ENCODE results near the gene UNC79.

The UNC79 gene

DNA sequence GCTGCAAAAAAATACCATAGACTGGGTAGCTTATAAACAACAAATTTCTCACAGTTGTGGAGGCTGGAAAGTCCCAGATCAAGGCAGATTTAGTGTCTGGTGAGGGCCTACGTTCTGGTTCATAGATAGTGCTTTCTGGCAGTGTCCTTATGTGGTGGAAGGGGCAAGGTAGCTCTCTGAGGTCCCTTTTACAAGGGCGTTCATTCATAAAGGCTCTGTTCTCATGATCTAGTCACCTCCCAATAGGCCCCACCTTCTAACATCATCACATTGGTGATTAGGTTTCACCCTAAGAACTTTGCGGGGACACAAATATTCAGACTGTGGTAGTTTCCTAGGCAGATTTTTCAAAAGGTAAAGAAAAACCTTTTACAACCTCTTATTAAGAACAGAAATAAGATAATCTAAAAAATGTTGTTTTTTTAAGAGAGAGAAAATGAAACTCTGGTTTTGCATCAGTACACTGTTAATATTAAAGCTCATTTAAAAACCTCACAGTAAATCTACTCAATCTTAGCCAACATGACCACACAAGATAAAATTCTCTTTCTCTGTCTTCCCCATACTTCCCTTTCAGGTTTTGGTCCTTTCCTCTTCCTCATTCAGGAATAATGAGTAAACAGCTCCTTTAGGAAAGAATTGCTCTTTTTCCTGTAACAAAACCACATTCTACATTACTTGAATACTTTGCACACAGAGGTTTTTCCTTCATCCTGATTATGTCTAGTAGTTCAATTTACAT, 117.5 kb downstream of the UNC79 start:
- no peak for DNase-seq

DNA sequence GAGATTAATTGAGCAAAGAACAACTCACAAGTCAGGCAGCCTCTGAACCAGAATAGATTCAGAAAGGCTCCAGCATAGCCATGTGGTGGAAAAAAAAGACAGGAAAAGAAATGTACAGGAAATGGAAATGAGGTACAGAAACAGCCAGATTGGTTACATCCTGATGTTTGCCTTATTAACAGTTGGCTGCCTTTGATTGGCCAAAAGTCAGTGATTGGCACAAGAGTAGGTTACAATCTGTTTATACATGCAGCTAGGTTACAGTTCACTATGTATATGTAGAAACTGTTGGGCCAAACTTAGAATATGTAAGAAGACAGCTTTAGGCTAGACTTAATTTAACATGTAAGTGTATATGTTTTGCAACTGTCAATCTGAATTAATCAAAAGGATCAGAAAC, 118.9 kb downstream of the UNC79 start:
- no peak for DNase-seq

DNA sequence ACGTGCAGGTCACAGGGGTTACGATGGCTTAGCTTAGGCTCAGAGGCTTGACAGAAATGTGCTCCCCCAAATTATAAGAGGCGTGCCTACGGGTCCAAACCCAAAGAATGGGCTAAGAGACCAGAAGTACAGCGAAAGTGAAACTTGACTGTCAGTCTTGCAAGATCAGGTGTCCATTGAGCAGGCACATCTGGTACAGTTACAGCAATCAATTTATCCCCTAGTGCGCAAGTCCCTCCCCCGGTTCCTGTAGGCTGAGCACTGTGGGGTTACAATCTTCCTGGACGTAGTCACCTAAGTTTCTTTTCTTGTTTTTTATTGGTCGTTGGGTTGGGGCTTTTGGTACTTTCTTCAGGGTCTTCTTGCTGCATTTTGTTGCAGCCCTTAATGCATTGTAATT, 134.2 kb downstream of the UNC79 start:
- DNase-seq, result no peak

DNA sequence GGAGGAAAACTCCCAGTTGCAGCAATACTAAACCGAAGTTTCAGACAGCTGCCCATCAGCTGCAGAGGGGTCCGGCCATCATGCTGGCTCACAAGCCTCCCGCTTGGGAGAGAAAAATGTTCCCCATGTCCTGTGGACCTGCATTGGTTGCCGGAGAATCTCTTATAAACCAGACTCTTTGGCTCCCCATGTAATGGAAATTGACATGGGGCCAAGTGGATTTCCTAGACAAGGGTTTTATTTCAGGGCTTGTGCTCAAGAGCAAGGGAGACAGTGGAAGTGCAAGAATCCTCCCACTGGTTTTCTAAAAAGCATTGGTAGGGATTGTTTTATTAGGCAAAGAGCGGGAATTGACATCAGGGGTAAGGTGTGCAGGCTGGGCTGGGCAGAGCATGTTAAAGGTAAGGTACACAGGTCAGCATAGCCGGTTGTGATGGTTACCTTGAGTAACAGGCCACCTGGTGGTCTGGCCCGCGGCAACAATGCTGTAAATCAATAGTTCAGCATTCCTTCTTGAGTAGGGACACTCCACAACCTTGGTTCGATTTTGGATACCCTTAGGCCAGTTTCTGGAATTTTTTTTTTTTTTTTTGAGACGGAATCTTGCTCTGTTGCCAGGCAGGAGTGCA, 135.4 kb downstream of the UNC79 start:
- DNase-seq, result no peak

DNA sequence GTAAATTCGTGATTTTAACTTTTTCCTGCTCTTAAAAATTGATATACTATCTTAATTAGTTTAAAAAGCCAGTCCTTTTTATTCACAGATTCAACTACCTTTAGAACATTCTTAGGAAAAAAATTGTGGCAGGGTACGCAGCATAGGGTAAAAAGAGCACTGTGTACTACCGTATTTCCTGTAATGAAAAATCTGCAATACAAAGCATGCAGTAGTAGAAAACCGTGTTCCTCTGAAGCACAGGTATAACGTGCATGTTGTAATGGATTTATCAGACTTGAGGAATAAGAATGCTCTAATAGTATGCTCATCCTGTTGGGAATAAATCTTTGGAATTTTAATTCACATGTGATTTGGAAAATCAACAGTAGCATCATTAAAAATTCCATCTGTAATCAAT, 140.5 kb downstream of the UNC79 start:
- DNase-seq, result no peak

DNA sequence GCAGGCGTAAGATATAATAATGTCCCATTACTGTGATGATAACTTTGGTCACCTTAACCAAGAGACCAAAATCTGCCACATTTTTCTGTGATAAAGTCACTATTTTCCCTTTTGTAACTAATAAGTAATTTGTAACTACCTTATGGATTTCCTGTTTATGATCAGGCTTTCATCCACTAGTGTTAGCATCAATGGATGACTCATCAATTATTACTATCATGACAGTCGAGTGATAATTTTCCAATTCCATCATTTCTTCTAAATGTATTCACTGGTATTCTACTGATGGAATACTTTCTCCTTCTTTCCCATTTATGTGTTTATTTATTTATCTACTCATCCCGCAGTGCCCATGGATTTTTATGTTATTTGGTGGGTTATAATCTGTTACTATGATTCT, 148.4 kb downstream of the UNC79 start:
- DNase-seq, result no peak

DNA sequence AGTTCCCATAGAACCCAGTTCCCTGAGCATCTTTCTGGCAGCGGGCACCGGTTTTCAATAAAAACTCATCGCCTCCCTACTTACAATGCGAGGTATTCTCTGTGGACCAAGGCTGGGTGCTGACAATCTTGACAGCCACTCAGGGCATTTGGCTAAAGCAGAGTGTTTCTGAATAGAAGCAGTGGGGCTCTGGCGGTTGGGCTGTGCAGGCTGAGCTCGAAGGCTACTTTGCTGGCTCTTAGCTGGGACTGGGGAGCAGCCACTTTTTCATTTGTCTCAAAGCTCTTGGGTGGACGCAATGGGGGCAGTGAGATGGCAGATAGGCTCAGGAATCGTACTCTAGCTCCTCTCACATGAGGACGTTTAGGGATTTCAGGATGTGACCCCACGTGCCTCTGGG, 151.8 kb downstream of the UNC79 start:
- DNase-seq, result no peak

DNA sequence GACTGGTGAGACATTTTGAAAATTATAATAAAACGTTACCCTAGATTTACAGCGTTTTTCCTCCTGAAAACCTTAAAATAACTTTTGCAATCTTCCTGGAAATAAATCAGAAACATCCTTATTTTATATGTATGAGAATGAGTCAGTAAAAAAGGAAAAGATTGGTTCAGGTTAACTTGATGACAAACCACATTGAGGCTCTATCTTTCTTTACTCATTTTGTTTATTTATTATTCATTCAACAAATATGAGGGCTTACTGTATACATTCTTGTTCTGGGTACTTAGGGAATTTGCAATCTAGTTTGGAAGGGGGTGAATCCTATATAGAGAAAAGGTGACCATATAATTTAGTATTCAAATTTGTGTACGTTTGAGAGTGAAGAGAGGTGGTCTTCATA, 156.6 kb downstream of the UNC79 start:
- no peak for DNase-seq

DNA sequence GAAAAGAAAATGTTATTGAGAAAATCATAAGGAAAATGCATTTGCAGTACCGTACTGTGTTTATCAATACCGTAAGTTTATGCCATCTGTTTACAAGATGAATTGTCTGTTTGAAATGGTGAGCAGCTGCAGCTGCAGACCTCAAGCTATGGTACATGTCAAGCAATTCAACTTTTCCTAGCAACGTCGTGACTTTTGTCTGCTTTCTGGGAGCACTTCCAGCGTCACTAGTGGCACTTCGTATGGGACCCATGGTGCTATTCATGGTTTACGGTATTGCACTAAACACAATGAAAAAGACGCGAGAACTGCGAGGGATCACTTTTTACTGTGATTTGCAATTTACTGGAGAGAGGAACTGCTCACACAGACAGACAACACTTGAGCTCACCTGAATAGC, 160.8 kb downstream of the UNC79 start:
- DNase-seq, result no peak

DNA sequence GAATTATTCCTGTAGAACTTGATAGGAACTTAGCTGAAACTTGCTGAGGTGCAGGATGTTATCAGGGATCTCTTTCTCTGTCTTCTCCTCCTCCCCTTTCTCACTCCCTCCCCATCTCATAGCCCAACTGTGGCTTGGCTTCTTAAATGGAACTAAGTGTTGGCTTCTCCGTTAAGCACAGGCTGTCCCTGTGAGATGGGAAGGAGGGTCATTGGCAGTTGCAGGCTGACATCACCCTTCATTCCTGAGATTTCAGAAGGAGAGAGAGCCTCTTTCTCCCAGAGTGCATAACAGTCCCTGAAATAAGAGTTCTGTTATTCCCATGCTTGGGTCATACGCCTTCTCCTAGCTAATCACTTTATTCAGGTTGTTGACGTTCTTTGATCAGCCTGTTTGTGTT, 162.0 kb downstream of the UNC79 start:
- no peak for DNase-seq

DNA sequence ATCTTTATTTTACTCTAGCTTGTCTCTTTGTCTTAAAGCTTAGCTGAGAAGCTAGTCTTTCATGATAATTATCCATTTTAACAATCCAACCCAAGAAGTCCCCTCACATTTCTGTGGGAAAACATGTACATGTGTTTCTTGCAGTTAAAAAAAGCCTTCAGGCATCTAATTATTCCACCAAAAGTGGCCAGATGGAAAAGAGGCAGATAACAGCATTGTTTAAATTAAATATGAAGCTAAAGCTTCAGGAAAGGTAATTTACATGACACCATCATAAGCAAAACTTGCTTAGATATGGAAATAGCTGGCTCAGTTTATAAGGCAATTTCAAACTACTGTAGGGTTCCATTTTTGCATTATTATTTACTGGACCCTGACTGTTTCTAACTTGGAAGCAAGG, 175.4 kb downstream of the UNC79 start:
- DNase-seq, result no peak

DNA sequence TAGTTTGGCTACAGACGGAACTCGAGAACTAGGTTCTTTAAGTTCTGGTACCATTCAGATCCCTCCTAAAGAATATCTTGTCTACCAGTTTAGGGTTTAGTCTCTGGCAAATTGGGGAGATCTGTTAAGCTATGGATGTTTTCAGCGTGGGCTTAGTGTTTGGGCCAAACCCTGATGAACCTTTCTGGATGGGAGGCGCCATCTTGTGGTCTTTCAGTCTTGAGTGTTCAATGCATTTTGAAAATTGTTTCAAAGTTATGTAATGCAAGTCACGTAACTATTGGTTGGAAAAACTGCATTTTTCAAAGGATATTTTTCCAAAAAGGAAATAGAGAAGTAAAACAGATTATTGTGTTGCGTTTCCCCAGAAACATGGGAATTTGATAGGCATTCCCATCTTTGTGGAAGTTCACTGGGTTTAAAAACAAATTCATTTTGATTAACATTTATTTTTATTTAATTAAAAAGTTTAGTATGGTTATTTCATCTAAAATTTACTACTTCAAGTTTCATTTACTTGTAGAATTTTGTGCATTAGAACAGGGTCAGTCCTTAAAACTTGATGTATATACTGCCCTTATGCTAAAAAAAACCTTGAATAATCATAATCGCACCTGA, 188.5 kb downstream of the UNC79 start:
- DNase-seq, result peak; percentile 54 to 62

DNA sequence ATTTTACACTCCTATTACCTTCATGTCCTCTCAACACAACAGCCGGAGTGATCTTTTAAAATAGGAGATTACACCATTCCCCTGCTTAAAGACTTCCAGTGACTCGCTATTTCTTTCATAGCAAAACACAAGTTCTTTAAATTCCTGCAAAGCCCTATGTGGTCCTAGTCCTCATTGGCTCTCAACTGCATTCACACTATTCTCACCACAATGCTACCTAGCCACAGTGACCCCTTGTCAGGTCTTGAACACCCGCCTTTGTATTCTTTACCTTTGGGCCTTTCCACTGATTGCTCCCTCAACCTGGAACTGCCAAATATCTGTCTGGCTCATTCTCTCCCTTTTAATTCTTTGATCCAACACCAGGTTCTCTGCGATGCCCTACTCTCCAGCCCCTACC, 197.3 kb downstream of the UNC79 start:
- no peak for DNase-seq

DNA sequence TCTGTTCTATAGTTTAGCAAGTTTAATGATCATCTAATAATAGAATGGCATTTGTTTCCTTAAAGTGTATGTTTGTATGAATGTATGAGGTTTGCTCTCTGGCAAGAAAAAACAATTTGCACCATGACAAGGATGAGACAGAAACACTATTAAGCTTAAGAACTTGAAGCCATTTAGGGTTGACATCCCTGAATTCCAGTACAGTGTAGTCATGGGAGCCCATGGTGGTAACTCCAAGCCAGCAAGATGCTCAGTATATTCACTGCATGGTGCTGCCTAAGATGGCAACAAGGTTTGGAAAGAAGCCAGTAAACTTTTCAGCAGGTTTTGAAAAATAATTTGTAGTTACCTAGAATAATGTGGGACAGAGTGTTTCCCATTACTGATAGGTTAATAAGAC, 198.9 kb downstream of the UNC79 start:
- no peak for DNase-seq

DNA sequence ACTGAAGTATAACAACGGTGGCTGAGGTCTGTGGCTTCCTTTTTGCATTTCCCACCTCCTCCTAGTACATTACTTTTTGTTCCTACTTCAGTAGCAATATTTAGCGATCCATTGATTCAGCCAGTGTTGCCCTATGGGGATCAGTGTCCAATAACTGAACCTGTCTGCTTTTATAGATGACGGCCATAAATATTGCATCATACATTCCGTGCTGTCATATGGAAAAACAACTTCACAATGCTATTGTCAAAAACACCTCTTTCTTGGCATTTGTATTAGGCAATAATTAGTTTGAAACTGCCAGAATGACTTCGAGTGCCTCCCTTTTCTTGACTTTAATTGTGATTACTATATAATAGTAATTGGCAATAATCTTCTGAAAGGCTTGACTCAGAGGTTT, 208.1 kb downstream of the UNC79 start:
- no peak for DNase-seq

DNA sequence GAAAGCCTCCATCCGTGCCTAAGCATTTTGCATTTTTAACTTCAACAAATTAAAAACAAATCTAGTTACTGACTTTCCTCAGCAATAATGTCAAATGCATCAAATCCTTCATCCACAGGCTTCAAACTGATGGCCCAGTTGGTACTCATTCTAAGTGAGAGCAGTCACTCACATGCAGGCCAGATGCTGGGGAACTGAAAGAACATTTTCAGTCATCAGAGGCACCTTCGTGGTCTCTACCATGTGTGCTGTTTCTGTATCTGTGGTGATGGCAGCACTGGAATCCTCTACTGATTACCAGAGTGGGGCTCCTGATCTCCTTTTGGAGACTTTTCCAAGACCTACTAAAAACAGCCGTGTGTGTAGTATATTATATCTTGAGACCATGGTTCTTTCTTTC, 212.4 kb downstream of the UNC79 start:
- no peak for DNase-seq

DNA sequence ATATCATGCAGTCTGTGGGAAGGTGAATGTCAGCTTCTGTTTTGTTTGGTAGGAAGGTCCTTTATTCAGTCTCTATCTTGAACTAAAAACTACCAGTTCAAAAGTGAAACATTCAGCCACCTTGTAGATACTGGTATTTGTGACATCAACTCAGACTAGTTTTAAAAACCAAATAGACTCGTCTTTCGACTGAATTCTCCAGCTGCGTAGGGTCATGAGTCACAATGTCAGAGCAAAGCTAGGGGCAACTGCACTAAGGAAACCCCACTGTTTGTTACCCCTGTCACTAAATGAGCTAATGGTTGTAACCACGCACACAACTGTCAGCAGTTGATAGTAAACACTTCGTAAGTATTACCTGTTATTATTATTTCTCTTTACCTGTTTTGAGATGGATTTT, 212.9 kb downstream of the UNC79 start:
- no peak for DNase-seq

DNA sequence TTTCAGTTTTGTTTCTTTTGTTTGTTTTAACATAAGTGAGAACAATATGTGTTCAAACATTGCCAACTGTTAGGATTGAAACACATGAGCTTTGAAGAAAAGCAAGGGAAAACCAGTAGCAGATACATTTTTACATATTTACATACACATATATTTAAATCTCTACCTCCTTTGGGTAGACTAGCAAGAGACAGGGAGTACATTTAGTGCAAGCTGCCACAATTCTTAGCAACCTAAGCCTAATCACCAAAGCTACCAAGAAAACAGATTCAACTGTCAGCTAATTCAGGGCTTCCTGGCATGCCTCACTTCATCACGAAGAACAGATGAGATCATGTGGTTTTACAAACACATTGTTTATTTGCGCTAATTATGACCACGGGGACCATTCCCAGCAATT, 214.5 kb downstream of the UNC79 start:
- no peak for DNase-seq

DNA sequence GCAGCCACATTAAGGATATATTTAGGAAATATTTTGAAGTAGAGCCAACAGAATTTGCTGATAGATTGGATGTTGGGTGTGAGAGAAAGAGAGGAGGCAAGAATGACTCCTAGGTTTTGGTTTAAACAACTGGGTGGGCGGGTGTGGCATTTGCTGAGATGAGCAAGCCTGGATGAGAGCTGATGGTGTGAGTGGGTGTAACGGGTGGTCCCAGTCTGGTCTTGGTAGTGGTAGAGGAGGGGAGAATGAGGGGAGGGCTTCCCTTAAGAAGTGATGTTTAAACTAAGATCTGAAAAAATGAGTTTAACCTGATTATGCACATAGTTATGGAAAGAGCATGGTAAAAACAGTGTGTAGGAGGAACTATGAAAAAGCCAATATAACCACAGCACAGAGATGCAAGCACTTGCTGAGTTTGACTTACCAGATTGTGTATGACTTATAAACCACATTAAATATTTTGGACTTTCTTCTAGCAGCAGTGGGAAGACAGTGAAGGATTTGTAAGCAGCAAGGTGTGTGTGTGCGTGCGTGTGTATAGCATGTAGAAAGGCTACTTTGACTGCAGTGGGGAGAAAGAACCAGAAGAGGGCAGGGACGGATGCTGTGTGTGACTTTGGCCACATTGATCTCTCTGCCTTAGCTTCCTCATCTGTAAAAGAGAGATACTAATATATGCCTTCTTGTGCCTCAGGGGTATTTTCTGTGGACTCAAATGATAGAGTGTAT, 217.9 kb downstream of the UNC79 start:
- peak in 1 of 2 donors; percentile 7 for DNase-seq

DNA sequence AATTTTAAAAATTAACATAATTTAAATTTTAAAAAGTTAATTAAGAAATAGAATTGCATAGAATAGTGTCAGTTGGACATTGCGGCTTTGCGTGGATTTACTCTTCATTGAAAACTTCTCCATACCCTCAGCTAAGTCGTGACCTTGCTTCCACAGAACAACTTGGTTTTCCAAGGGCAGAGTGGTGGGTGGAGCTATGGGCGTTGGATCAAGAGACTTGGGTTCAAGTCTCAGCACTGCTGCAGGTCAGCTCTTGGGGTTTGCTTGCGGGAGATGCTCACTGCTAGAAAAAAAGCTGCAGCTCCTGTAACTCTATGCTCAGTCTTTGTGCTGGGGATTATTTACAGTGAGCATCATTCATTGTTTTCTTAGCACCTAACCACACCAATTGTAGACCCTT, 223.9 kb downstream of the UNC79 start:
- no peak for DNase-seq

DNA sequence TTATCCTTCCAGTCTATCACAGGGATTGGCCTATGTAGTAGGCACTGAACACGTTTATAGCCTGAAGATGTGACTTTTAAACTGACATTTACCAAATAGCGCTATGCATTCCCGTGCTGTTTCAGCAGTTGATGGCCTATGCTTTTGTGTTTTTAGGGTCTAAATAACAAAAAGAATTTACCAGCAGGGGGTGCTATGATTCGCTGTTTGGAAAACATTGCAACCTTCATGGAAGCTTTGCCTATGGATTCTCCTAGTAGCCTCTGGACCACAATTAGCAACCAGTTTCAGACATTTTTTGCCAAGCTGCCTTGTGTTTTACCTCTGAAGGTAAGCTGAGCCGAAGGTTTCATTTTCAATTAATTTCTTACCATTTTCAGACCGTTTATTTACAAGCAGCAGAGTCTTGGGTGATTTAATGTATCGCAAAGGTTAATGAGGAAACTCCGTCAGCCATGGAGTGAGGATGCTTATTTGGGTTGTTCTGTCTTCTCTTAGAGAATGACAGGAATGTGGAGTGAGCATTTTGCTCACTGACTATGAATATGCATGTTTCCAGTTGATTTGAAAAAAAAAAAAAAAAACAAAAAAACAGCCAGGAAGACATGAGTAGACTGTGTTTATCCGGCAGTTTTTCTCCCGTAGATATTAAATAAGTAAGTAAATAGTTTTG, 224.5 kb downstream of the UNC79 start:
- peak; percentile 60 to 67 for DNase-seq

DNA sequence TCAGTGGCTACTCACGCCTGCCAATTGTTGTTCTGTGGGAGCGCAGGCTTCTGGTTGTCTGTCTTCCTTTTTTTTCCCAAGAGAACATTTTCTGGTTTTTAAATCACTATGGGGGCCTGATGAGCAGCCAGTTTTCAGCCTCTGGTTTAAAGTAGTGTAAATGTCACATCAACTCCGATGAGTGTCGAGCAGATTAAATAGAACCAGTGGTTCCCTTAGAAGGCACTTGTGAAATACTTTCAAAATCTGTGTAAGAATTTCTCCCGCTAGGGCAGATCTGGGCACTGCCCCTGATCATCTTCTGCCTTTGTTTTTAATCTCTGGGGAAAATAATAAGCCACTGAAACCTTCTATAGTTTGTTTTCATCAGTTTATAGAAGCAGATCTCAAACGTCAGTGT, 227.1 kb downstream of the UNC79 start:
- DNase-seq, result no peak

DNA sequence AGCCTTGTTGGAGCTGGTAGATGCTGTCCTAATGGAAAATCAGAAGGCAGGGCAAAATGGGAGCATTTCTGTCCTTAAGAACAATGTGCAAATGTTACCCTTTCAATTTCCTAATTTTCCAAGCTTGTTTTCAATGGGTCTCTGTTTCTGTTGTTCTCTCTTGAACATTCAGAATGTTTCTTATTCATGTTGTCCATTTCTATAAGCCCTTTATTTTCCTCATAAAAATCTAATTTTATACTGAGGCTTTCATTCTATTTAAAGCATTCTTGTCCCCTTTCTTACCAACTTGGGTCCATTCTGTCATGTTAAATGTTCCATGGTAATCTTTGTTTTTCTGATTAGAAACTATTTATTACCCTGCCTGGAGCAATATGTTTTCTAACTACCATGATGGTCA, 232.6 kb downstream of the UNC79 start:
- DNase-seq, result no peak
